K562 (cell line): ENCODE data around the gene PIGH. TPM values are rescaled to one million over a fixed set of nuclear protein-coding genes. Genes with fewer than 3 reads are reported as not detected.

ENCODE experiments used
- ATAC-seq: fragments of 200-7000 bp; cut with Tn5 transposase; 3 replicates; pipeline ENCODE4 v1.9.1; 2020; ENCODE audit warnings: moderate library complexity
- BruUV-seq: library from RNA; stranded (reverse); fragments of 400-500 nt; replicated peaks from 2 replicates; lab custom pipeline; 2021; lab: Mats Ljungman, UMichigan
- CTCF ChIA-PET: fragments of 300-600 bp; formaldehyde crosslinking; extraction: SDS; loops from one replicate; lab custom pipeline; 2021; ENCODE audit warnings: low intra/inter-chr PET ratio; lab: Yijun Ruan, JAX
- POLR2A ChIA-PET: fragments of 300-600, 350-650 bp; sonication (Branson Sonifier 250); formaldehyde crosslinking; extraction: SDS; loops from one replicate; lab custom pipeline; 2021; ENCODE audit warnings: antibody characterized with exemption, inconsistent platforms; lab: Yijun Ruan, JAX
- DNase-seq, 4 experiments: peaks; one replicate each; pipeline versions ENCODE4 v3.0.0 to v3.0.0-alpha.2; 2011 to 2018; ENCODE audit warnings: low spot score in 3 of 4, mixed read lengths in 3 of 4; ENCODE audit errors: extremely low read depth in 1 of 4
- FAIRE-seq: peaks from 2 replicates; lab custom pipeline; 2011; peaks lifted over from hg19 to GRCh38; lab: Jason Lieb, UNC
- H2AFZ ChIP-seq: 2 replicates; pipeline ENCODE4 v1.6.0; 2011; ENCODE audit warnings: low read depth, low read length, control low read depth, inconsistent platforms
- H3K27ac ChIP-seq: fragments of 200-600 bp; 3 replicates; pipeline ENCODE4 v1.8.0; 2011; ENCODE audit warnings: low read depth, mild to moderate bottlenecking, control low read depth, inconsistent platforms, low read length, moderate library complexity, mixed read lengths; ENCODE audit errors: extremely low read depth
- H3K27me3 ChIP-seq, 2 experiments: fragments of 300-600 bp in 1 of 2; 2 replicates in 1 of 2; 3 replicates in 1 of 2; pipeline versions ENCODE4 v1.6.0 to v1.8.0; 2011; ENCODE audit warnings: inconsistent platforms in 2 of 2, low read length in 2 of 2, mild to moderate bottlenecking in 1 of 2, mixed read lengths in 1 of 2, moderate library complexity in 1 of 2; ENCODE audit not compliant: control insufficient read depth in 2 of 2, insufficient read depth in 2 of 2
- H3K36me3 ChIP-seq: fragments of 300-600 bp; 3 replicates; pipeline ENCODE4 v1.8.0; 2011; ENCODE audit warnings: mild to moderate bottlenecking, low read length, inconsistent platforms; ENCODE audit not compliant: control insufficient read depth, insufficient read depth
- H3K4me1 ChIP-seq, 2 experiments: fragments of 200-600 bp in 1 of 2; replicated peaks in 1 of 2; 2 replicates in 1 of 2; 3 replicates in 1 of 2; pipeline versions ENCODE4 v1.5.1 to v1.8.0; 2011; ENCODE audit warnings: inconsistent platforms in 2 of 2, low read length in 2 of 2, mild to moderate bottlenecking in 1 of 2, mixed read lengths in 1 of 2, moderate library complexity in 1 of 2; ENCODE audit not compliant: control insufficient read depth in 2 of 2, insufficient read depth in 2 of 2
- H3K4me2 ChIP-seq: 2 replicates; pipeline ENCODE4 v1.6.1; 2011; ENCODE audit warnings: low read length, control low read depth, inconsistent platforms, mixed read lengths; ENCODE audit not compliant: insufficient read depth
- H3K4me3 ChIP-seq: fragments of 200-600 bp; sonication (generic), shearing (Covaris generic); 2 replicates; pipeline ENCODE4 v1.5.1; 2016; ENCODE audit warnings: control low read depth, inconsistent platforms
- H3K79me2 ChIP-seq: fragments of 200-600 bp; 3 replicates; pipeline ENCODE4 v1.8.0; 2011; ENCODE audit warnings: low read length, inconsistent platforms; ENCODE audit not compliant: control insufficient read depth, insufficient read depth
- H3K9ac ChIP-seq, 2 experiments: 2 replicates each; pipeline versions ENCODE4 v1.6.0 to v1.6.1; 2011; ENCODE audit warnings: low read depth in 2 of 2, low read length in 2 of 2, control low read depth in 1 of 2, inconsistent platforms in 1 of 2, mild to moderate bottlenecking in 1 of 2, mixed read lengths in 1 of 2; ENCODE audit not compliant: insufficient read depth in 1 of 2
- H3K9me1 ChIP-seq: one replicate; pipeline ENCODE4 v1.6.0; 2011; ENCODE audit warnings: inconsistent platforms, mild to moderate bottlenecking, low read length, moderate library complexity; ENCODE audit not compliant: control insufficient read depth, insufficient read depth
- H3K9me3 ChIP-seq: replicated peaks from 2 replicates; pipeline ENCODE4 v1.5.1; 2011; ENCODE audit warnings: low read depth, low read length, inconsistent platforms; ENCODE audit not compliant: control insufficient read depth, insufficient read depth
- H4K20me1 ChIP-seq: replicated peaks from 2 replicates; pipeline ENCODE4 v1.6.1; 2011; ENCODE audit warnings: low read length, inconsistent platforms, mixed read lengths; ENCODE audit not compliant: control insufficient read depth, insufficient read depth
- ARID1B ChIP-seq: fragments of 450-650 bp; IDR thresholded peaks from 2 replicates; pipeline ENCODE4 v1.6.1; 2016; ENCODE audit warnings: antibody characterized with exemption, mild to moderate bottlenecking, inconsistent platforms
- ARID4B ChIP-seq: sonication (generic); formaldehyde crosslinking; IDR thresholded peaks from 2 replicates; pipeline ENCODE4 v1.8.0; 2022; ENCODE audit warnings: mild to moderate bottlenecking, missing genetic modification reagents
- CBX5 ChIP-seq: IDR thresholded peaks from 2 replicates; pipeline ENCODE4 v1.6.1; 2014; ENCODE audit warnings: low read depth, borderline replicate concordance
- FOXA1 ChIP-seq: fragments of 450-650 bp; IDR thresholded peaks from 2 replicates; pipeline ENCODE4 v1.6.1; 2016; ENCODE audit warnings: mild to moderate bottlenecking, borderline replicate concordance
- HDAC8 ChIP-seq: fragments of 450-650 bp; IDR thresholded peaks from 2 replicates; pipeline ENCODE4 v1.6.1; 2016; ENCODE audit warnings: mild to moderate bottlenecking, missing genetic modification characterization, moderate library complexity, missing compliant biosample characterization
- HDGF ChIP-seq: fragments of 450-650 bp; IDR thresholded peaks from 2 replicates; pipeline ENCODE4 v1.6.1; 2016
- HMG20A ChIP-seq: fragments of 450-650 bp; formaldehyde crosslinking; conservative IDR thresholded peaks from 2 replicates; pipeline ENCODE4 v1.4.0; 2020; ENCODE audit warnings: mild to moderate bottlenecking, mixed read lengths
- KDM1A ChIP-seq, 2 experiments: fragments of 450-650 bp; IDR thresholded peaks; 2 replicates each; pipeline ENCODE4 v1.6.1; 2016; ENCODE audit warnings: mild to moderate bottlenecking in 2 of 2
- MIER1 ChIP-seq: fragments of 450-650 bp; IDR thresholded peaks from 2 replicates; pipeline ENCODE4 v1.6.1; 2016; ENCODE audit warnings: antibody characterized with exemption, mild to moderate bottlenecking, low read depth
- MYC ChIP-seq, 2 experiments: fragments of 250-450 bp in 1 of 2; sonication (Bioruptor Pico) in 1 of 2; IDR thresholded peaks; 2 replicates each; pipeline versions ENCODE4 v1.5.1 to v1.6.1; 2012 to 2021; ENCODE audit warnings: low read depth in 2 of 2, borderline replicate concordance in 1 of 2, improper control_type of control experiment in 1 of 2, low read length in 1 of 2, mild to moderate bottlenecking in 1 of 2, moderate library complexity in 1 of 2
- POLR2AphosphoS5 ChIP-seq: IDR thresholded peaks from 2 replicates; pipeline ENCODE4 v1.6.1; 2011; ENCODE audit warnings: mild to moderate bottlenecking, low read depth, low read length, moderate library complexity; ENCODE audit not compliant: control insufficient read depth, insufficient read depth
- RBM25 ChIP-seq: fragments of 200-400 bp; formaldehyde crosslinking; IDR thresholded peaks from 2 replicates; pipeline ENCODE4 v1.6.1; 2018; ENCODE audit warnings: low read length, low read depth, moderate library complexity; ENCODE audit not compliant: severe bottlenecking
- SETDB1 ChIP-seq: IDR thresholded peaks from one replicate; pipeline ENCODE4 v1.6.1; 2012; ENCODE audit warnings: low read length, control low read depth, inconsistent platforms
- SMARCC2 ChIP-seq: fragments of 450-650 bp; IDR thresholded peaks from 2 replicates; pipeline ENCODE4 v1.6.1; 2017; ENCODE audit warnings: antibody characterized with exemption, moderate library complexity, mild to moderate bottlenecking, low read depth
- ZNF431 ChIP-seq: sonication (generic); formaldehyde crosslinking; IDR thresholded peaks from 2 replicates; pipeline ENCODE4 v1.8.0; 2022; ENCODE audit warnings: mild to moderate bottlenecking, missing genetic modification reagents
- ZNF778 ChIP-seq: fragments of 450-650 bp; formaldehyde crosslinking; IDR thresholded peaks from 2 replicates; pipeline ENCODE4 v1.4.0; 2020; ENCODE audit warnings: mild to moderate bottlenecking, moderate library complexity
- ZNF785 ChIP-seq: fragments of 250-450 bp; sonication (Bioruptor Pico); IDR thresholded peaks from 2 replicates; pipeline ENCODE4 v1.4.0; 2020; ENCODE audit warnings: mild to moderate bottlenecking
- WGBS: fragments of 100-300 bp; shearing (Covaris generic); methylation state at CpG from one replicate; pipeline ENCODE4 v1.1.6; 2016; ENCODE audit warnings: low coverage, mixed read lengths; ENCODE audit not compliant: insufficient coverage; ENCODE audit errors: missing lambda C conversion rate; 5-methylcytosine and 5-hydroxymethylcytosine counted together
- in situ Hi-C: fragments of 300-500 bp; cut with MboI; formaldehyde crosslinking; loops from 4 replicates; pipeline ENCODE4 v1.15.0; 2018; ENCODE audit warnings: inconsistent platforms, mixed read lengths
- intact Hi-C: fragments of 100-400 bp; cut with micrococcal nuclease; formaldehyde crosslinking; loops from 2 replicates; pipeline ENCODE4 v1.14.2; 2022
- polyA plus RNA-seq, 8 experiments: library from polyadenylated mRNA; depleted of rRNA in 4 of 8; stranded (reverse) in 5 of 8; unstranded in 3 of 8; fragments of >200 nt; fragmentation: Nextera tagmentation in 2 of 8; fragmentation: Illumina TruSeq in 1 of 8; extraction: Ambion mirVana in 2 of 8; extraction: Trizol in 1 of 8; gene quantifications; 2 replicates each; pipeline versions ENCODE4 v1.2.1 to v1.2.3, GENCODE V29; 2011 to 2014; ENCODE audit warnings: inconsistent platforms in 1 of 8, missing spikeins in 1 of 8
- total RNA-seq, 7 experiments: library from RNA; depleted of rRNA in 6 of 7; stranded (reverse); fragments of >200 nt in 6 of 7; fragmentation: Illumina TruSeq in 2 of 7; extraction: Trizol in 2 of 7; gene quantifications; 2 replicates each; pipeline versions ENCODE4 v1.2.1 to v1.2.3, GENCODE V29; 2011 to 2021; ENCODE audit warnings: low replicate concordance in 1 of 7
- TF ChIP-seq, protein P1 (sequence below): sonication (generic); formaldehyde crosslinking; IDR thresholded peaks from 2 replicates; pipeline ENCODE4 v1.8.0; 2022; ENCODE audit warnings: mild to moderate bottlenecking, missing genetic modification reagents, borderline replicate concordance

The PIGH gene
- total and polyA plus RNA-seq, 9 of the 15 experiments (the other 6 are each of a cell fraction or from before 2014, with no cell fraction given): 21.1 to 53.4 (median 24.7) TPM

DNA sequence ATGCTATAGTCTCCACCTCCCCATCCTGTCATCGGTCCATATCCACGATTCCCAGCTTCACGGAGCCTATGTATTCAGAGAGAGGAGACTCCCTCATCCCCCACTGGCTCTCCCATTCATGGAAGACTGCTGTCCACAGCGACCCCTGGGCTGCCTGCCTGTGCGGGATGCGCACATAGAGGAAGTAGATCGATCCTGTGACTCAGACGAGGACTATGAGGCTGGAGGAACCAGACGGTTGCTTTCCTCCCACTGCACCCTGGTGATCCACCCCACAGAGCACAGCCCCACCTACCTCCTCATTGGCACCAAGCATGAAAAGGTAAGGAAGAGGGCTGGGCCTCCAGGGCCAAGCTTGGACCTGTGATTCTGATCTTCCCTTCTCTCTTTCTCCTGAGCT, 24.4 kb downstream of the PIGH start:
- Histone ChIP-seq H2AFZ (no peak overlapping the region), H3K27me3 (no peaks in the 10 kb centered on the region; a peak in 1 of 5 replicates), H3K9me3 (no peaks in the 10 kb centered on the region), H3K9me1 (no peaks in the 10 kb centered on the region), H4K20me1 (no peaks in the 10 kb centered on the region; the same call in 1 of the 2 replicates), H3K4me1 (peaks cover 0 to 5% of the 10 kb centered on the region in 2 experiments; a peak in 2 of 5 replicates), H3K27ac (no peak overlapping the region), H3K4me2 (no peak overlapping the region), H3K4me3 (no peak overlapping the region), H3K79me2 (no peaks in the 10 kb centered on the region), H3K9ac (no peak overlapping the region), H3K36me3 (no peaks in the 10 kb centered on the region)
- ATAC-seq (0 out of 3 replicates have a peak, but pooled peaks have one; percentile 16), DNase-seq (peak in 3 of 4 experiments; percentile 14 to 16 (median 14)), FAIRE-seq (no peak)
- 16% methylated on average over 6 of the region's 9 CpGs for WGBS
- no TSS peak for BruUV-seq
- in situ Hi-C loops: loop anchor here (10.0 kb wide), 1 partner anchor 151 kb away; no protein-coding TSS in a partner anchor
- ChIA-PET CTCF (no interaction called here), POLR2A (interaction anchor here (0.6 kb wide), 2 partner anchors 125 to 1824 kb away, joined by 3 to 4 read pairs; no protein-coding TSS in a partner anchor)
- intact Hi-C loops: no loop called here
- TF ChIP-seq SMARCC2 (no peak), HDGF (no peak), ZNF778 (CRISPR knock-in tag) (no peak), POLR2AphosphoS5 (no peak), SETDB1 (no peak), CBX5 (no peak), ZNF431 (CRISPR knock-in tag) (no peak), ZNF785 (no peak), HDAC8 (no peak), ARID1B (no peak), ARID4B (CRISPR knock-in tag) (no peak), RBM25 (no peak), MYC (IDR thresholded peaks at IDR 0.05; ENCODE audit: low read depth, low read length) (no peak), MYC (CRISPR knock-in tag; IDR thresholded peaks at IDR 0.05; ENCODE audit: borderline replicate concordance, low read depth) (no peak), MIER1 (no peak), HMG20A (CRISPR knock-in tag) (no peak), FOXA1 (no peak), KDM1A (IDR thresholded peaks at IDR 0.05) (no peak)
- TF ChIP-seq, protein P1, sequence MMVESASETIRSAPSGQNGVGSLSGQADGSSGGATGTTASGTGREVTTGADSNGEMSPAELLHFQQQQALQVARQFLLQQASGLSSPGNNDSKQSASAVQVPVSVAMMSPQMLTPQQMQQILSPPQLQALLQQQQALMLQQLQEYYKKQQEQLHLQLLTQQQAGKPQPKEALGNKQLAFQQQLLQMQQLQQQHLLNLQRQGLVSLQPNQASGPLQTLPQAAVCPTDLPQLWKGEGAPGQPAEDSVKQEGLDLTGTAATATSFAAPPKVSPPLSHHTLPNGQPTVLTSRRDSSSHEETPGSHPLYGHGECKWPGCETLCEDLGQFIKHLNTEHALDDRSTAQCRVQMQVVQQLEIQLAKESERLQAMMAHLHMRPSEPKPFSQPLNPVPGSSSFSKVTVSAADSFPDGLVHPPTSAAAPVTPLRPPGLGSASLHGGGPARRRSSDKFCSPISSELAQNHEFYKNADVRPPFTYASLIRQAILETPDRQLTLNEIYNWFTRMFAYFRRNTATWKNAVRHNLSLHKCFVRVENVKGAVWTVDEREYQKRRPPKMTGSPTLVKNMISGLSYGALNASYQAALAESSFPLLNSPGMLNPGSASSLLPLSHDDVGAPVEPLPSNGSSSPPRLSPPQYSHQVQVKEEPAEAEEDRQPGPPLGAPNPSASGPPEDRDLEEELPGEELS (CRISPR knock-in tag): no peak
